ENCODE results near the gene CSPG4.
A peak's percentile ranks its signal among the peaks of the same experiment; 100 is the strongest.
"Not testable (repeated sequence)": the region's sequence is repeated elsewhere in the genome, so short reads cannot be mapped to it uniquely, and the experiment has no call there.

The CSPG4 gene

DNA sequence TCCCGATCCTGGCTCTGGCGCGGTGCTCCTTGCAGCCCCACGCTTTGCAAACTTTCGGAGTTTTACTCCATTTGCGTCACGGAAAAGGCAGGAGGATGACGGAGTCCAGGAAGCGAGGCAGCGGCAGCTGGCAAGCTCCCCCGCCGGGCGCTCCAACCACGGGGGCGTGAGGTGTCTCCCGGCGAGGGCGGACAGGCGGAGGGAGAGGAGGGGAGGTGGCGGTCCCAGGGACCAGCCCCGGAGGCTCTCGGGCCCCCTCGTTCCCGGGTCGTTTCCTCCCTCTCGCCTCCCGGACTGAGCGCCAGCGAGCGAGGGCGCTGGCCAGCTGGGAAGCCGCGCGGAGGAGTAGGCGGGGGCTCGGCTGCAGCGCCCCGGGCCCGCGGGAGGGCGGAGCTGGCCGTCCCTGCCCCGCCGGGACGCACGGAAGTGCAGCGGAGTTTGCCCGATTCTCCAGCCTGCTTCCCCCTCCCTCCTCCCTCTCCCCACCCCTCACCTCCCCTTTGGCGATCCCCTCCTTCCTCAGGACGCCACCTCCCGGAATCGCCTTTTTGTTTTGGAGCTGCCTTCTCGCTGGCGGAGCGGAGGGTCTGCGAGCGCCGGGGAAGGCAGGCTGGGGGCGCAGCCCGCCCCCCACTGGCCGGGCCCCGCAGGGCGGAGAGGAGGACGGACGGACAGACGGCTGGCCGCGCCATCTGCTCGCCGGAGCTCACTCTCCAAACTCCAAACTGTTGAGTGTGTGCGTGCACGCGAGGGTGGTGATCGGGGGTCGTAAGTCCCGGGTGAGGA is 65.1 kb downstream of the CSPG4 start, which contains the start of gene SNX33:
Gene SNX33, plus strand, starts transcription at position 543 of the 786 bp plus-strand sequence. CDS start 1,191 bp downstream, outside the sequence.
- no peaks in the 10 kb centered on the region for H3K36me3 Mint-ChIP-seq
- peaks cover 25% of the 10 kb centered on the region for H3K4me1 Mint-ChIP-seq
- CTCF ChIA-PET = interaction anchor here (0.6 to 2.5 kb wide), 7 partner anchors 10 to 280 kb away, joined by 3 to 15 read pairs (median 4); partner anchors contain the start of gene MAN2C1
- no peaks in the 10 kb centered on the region for H3K9me3 Mint-ChIP-seq
- peaks cover 61% of the 10 kb centered on the region for H3K27me3 Mint-ChIP-seq
- peak within 1 kb of the TSS; percentile 84 for H3K4me3 Mint-ChIP-seq
- peak; percentile 71 for DNase-seq
- H3K27ac Mint-ChIP-seq = peak within 1 kb of the TSS; percentile 64

DNA sequence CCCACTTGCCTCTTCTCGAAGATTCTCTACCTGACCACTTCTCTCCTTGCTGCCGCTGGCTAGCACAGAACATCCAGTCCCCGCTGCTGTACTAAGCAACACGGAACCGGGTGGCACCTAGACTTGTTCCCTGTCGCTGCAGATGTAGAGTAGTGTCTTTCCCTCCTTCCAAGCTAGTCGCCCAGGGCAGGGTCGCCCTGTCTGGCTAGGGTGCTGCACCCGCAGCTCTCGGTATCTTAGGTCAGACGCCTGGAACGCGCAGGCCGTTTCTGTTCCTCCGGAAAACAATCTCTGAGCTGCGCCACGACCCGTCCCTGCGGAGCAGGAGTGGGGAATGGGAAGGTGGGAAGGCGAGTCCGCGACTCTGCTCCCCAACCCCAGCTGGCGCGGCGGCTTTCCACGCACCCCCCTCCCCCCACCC is 65.7 kb downstream of the CSPG4 start:
- H3K27ac Mint-ChIP-seq = no peak overlapping the region
- H3K27me3 Mint-ChIP-seq = peaks cover 61% of the 10 kb centered on the region
- H3K4me3 Mint-ChIP-seq = peak overlapping the region; percentile 84
- no peak for DNase-seq
- no peaks in the 10 kb centered on the region for H3K9me3 Mint-ChIP-seq
- no peaks in the 10 kb centered on the region for H3K36me3 Mint-ChIP-seq
- peaks cover 27% of the 10 kb centered on the region for H3K4me1 Mint-ChIP-seq
- CTCF ChIA-PET = interaction anchor here (0.6 to 2.5 kb wide), 8 partner anchors 9 to 279 kb away, joined by 3 to 15 read pairs (median 4); partner anchors contain the start of gene MAN2C1

DNA sequence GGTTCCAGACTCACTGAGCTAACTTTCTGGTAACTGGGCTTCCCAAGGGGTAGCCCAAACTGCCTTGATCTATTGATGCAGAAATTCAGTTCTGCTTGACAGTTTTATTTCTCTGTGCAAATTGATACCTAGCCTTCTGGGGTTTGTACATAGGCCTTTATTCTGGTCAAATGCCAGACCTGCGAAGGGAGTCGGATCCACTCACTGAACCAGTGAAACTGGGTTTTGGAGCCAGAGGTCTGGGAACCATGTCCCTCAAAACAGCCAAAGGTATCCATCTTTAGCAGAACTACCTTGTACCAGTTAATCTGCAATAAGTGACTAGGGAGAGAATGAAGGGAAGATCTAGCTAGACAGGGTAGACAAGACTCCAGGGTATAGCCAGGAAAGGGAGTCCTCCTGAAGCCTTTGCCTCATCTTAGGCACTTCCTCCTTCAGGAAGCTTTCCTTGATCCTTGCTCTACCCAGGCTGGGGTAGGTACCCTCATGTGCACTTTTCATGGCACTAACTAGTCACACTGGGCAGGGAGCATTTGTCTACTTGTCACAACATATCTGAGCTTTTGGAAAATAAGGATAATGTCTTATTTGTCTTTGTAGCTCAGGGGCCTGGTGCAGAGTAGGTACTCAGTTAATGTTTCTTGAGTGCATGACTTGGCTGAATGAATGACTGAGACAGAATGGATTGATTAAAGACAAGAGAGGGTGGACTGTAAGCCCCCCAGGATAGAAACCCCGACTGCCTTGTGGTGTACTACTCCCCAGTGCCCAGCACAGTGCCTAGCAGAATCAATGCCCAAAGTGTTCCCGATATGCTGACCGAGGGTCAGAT is 66.3 kb downstream of the CSPG4 start:
- no peak overlapping the region for H3K27ac Mint-ChIP-seq
- peak overlapping the region; percentile 84 for H3K4me3 Mint-ChIP-seq
- no peaks in the 10 kb centered on the region for H3K36me3 Mint-ChIP-seq
- no peaks in the 10 kb centered on the region for H3K9me3 Mint-ChIP-seq
- peaks cover 21% of the 10 kb centered on the region for H3K4me1 Mint-ChIP-seq
- H3K27me3 Mint-ChIP-seq = peaks cover 61% of the 10 kb centered on the region
- CTCF ChIA-PET = interaction anchor here (0.7 to 2.5 kb wide), 5 partner anchors 40 to 279 kb away, joined by 3 to 15 read pairs (median 7); partner anchors contain the start of gene MAN2C1
- no peak for DNase-seq

DNA sequence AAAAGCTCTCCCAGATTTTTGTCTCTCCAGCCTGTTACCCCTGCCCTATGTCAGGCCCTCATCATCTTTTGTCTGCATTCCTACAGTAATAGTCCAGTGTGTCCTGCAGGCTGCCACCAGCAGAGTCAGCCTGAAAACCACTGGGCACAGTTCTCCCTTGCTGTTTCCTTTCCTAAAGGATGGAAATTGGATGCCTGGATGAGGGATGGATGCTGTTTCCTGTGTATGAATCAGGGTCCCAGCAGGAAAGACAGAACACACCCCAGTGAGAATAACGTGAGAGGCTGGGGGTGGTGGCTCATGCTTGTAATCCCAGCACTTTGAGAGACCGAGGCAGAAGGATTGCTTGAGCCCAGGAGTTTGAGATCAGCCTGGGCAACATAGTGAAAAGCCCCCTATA is 68.3 kb downstream of the CSPG4 start:
- DNase-seq = no peak
- H3K27ac Mint-ChIP-seq = peak overlapping the region; percentile 66
- H3K4me1 Mint-ChIP-seq = peaks cover 23% of the 10 kb centered on the region
- no peaks in the 10 kb centered on the region for H3K9me3 Mint-ChIP-seq
- CTCF ChIA-PET = interaction anchor here (1.2 to 1.5 kb wide), 2 partner anchors 46 to 135 kb away, joined by 3 to 4 read pairs; no protein-coding TSS in a partner anchor
- H3K36me3 Mint-ChIP-seq = peaks cover 3% of the 10 kb centered on the region
- peaks cover 55% of the 10 kb centered on the region for H3K27me3 Mint-ChIP-seq
- no peak overlapping the region for H3K4me3 Mint-ChIP-seq

DNA sequence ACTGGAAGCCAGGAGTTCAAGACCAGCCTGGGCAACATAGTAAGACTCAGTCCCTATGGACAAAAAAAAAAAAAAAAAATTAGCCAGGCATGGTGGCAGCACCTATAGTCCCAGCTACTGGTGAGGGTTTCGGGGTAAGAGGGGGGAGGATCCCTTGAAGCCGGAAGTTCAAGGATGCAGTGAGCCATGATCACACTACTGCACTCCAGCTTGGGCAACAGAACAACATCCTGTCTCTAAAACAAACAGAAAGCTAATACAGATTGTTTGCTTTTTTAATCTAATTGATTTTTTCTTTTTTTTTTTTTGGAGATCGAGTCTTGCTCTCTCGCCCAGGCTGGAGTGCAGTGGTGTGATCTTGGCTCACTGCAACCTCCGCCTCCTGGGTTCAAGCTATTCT is 71.0 kb downstream of the CSPG4 start:
- DNase-seq = no peak
- H3K4me1 Mint-ChIP-seq = peaks cover 44% of the 10 kb centered on the region
- H3K27ac Mint-ChIP-seq = no peak overlapping the region
- peaks cover 25% of the 10 kb centered on the region for H3K36me3 Mint-ChIP-seq
- H3K9me3 Mint-ChIP-seq = no peaks in the 10 kb centered on the region
- H3K4me3 Mint-ChIP-seq = no peak overlapping the region
- CTCF ChIA-PET = interaction anchor here (0.7 to 6.2 kb wide), 11 partner anchors 10 to 276 kb away, joined by 3 to 61 read pairs (median 5); partner anchors contain the start of genes MAN2C1 and PTPN9
- H3K27me3 Mint-ChIP-seq = peaks cover 28% of the 10 kb centered on the region

DNA sequence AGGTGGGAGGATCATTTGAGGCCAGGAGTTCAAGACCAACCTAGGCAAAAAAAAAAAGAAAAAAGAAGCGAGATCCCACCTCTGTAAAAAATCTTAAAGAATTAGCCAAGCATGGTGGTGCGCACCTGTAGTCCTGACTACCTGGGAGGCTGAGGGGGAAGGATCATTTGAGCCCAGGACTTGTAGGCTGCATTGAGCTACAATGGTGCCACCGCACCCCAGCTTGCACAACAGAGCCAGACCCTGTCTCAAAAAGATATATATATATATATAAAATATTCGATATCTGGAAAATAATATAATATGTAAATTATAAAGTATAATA is 71.5 kb downstream of the CSPG4 start:
- Mint-ChIP-seq H3K27me3 (peaks cover 24% of the 10 kb centered on the region), H3K9me3 (no peaks in the 10 kb centered on the region), H3K4me1 (peaks cover 42% of the 10 kb centered on the region), H3K36me3 (peaks cover 25% of the 10 kb centered on the region), H3K27ac (peak overlapping the region; percentile 96), H3K4me3 (peak overlapping the region; percentile 96)
- CTCF ChIA-PET = interaction anchor here (1.0 to 6.2 kb wide), 12 partner anchors 9 to 292 kb away, joined by 3 to 61 read pairs (median 4); partner anchors contain the start of gene MAN2C1
- DNase-seq = no peak

DNA sequence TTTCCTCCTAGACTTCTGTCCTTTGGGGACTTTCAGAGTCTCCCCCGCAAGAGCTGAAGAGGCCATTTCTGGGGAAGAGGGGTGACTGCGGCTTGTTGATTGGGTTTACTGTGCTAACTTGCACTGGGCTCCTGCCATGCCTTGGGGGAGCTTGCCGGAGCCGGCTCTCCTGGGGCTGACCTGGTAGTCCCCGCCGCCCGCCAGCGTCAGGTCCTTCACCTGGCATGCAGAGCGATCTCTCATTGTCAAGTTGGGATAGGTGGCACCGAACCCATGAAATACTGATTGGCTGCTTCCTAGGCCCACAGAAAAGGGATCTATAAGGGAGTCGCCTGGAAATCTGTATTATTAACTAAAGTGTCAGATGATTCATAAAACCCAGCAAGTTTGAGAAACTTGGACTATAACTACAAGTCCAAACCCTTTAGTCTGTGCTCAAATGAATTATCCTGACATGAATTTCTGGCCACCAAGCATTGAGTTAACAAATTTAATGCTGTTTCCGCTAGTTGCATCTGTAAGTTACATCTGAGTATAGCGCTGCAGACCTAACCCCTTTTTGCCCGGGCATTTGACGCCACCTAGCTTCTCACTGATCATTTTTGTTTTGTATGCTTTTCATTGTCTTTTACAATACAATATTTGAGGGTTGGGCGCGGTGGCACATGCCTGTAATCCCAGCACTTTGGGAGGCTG is 72.0 kb downstream of the CSPG4 start:
- Mint-ChIP-seq H3K27ac (peak overlapping the region; percentile 96), H3K9me3 (no peaks in the 10 kb centered on the region), H3K4me1 (peaks cover 46% of the 10 kb centered on the region), H3K27me3 (peaks cover 19% of the 10 kb centered on the region), H3K4me3 (peak overlapping the region; percentile 96), H3K36me3 (peaks cover 25% of the 10 kb centered on the region)
- peak; percentile 77 for DNase-seq
- CTCF ChIA-PET = interaction anchor here (0.6 to 6.2 kb wide), 17 partner anchors 9 to 292 kb away, joined by 3 to 61 read pairs (median 5); partner anchors contain the start of genes MAN2C1, PTPN9 and SNUPN

DNA sequence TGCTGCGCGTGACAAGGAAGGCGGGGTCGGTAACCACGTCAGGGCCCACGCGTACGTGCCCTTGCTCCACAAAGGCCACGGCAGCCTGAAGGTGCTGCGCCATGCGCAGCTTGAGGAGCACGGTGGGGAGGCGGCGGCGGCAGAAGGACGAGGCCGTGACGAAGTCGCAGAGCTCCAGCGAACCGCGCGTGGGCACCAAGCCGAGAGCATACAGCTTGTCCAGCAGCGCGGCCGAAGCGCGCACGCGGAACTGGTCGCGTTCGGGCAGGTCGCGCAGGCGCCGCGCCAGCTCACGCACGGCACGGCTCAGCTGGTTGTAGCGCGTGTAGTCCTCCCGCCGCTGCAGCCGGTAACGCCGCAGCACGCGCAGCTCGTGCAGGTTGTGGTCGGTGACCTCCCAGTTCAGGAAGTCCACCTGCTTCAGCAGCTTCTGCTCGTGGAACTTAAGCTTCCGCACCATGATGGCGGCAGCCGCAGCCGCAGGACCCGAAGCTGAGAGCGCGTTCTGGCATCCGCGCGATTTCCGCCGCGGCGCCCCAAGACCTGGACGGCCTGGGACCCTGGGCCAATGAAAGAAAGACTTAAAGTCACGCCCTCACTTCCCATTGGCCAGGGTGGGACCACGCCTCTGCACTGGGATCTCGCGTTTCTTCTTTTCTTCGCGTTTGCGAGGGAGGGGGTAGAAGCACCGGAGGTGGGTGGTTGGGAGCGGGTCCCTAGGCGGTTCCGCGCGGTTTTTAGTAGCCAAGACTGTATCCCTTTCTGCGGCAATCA is 72.8 kb downstream of the CSPG4 start, which contains the start of gene IMP3:
Gene IMP3, minus strand, starts transcription at position 516 of the 774 bp plus-strand sequence. Its CDS starts 56 bp downstream, at position 460.
- Mint-ChIP-seq H3K36me3 (peaks cover 25% of the 10 kb centered on the region), H3K9me3 (no peaks in the 10 kb centered on the region), H3K4me3 (peak within 1 kb of the TSS; percentile 96), H3K27me3 (peaks cover 12% of the 10 kb centered on the region), H3K4me1 (peaks cover 46% of the 10 kb centered on the region), H3K27ac (peak within 1 kb of the TSS; percentile 96)
- CTCF ChIA-PET = interaction anchor here (0.6 to 6.2 kb wide), 14 partner anchors 10 to 271 kb away, joined by 3 to 61 read pairs (median 6); partner anchors contain the start of genes MAN2C1, PTPN9 and SNUPN
- peak; percentile 97 for DNase-seq

DNA sequence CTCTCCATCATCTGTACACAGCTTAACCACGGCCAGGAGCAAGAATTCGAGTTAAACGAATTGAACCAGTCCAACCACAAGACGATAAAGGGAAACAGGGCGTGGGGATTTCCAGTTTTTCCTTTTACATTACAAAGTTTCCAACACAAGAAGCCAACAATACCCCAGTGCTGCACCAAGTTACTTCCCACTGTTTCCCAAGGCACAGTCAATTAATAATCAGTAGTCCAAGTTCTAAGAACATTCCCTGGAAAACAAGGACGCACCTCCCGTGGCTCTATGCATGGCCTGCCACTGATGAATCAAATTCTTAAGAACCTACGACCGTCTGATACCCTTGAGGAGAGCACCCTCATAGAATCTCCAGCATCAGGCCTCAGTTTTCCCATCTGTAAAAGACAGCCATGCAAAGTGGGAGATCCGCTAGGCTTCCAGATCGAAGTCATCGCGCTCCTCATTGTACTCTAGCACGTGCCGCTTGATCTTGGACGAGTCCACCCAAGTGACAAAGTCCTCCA is 73.4 kb downstream of the CSPG4 start:
- peaks cover 46% of the 10 kb centered on the region for H3K4me1 Mint-ChIP-seq
- H3K27ac Mint-ChIP-seq = peak overlapping the region; percentile 96
- CTCF ChIA-PET = interaction anchor here (1.0 to 6.2 kb wide), 8 partner anchors 12 to 270 kb away, joined by 3 to 61 read pairs (median 16); partner anchors contain the start of genes MAN2C1, PTPN9 and SNUPN
- H3K36me3 Mint-ChIP-seq = peaks cover 25% of the 10 kb centered on the region
- H3K9me3 Mint-ChIP-seq = no peaks in the 10 kb centered on the region
- H3K27me3 Mint-ChIP-seq = peaks cover 6% of the 10 kb centered on the region
- no peak for DNase-seq
- peak overlapping the region; percentile 96 for H3K4me3 Mint-ChIP-seq

DNA sequence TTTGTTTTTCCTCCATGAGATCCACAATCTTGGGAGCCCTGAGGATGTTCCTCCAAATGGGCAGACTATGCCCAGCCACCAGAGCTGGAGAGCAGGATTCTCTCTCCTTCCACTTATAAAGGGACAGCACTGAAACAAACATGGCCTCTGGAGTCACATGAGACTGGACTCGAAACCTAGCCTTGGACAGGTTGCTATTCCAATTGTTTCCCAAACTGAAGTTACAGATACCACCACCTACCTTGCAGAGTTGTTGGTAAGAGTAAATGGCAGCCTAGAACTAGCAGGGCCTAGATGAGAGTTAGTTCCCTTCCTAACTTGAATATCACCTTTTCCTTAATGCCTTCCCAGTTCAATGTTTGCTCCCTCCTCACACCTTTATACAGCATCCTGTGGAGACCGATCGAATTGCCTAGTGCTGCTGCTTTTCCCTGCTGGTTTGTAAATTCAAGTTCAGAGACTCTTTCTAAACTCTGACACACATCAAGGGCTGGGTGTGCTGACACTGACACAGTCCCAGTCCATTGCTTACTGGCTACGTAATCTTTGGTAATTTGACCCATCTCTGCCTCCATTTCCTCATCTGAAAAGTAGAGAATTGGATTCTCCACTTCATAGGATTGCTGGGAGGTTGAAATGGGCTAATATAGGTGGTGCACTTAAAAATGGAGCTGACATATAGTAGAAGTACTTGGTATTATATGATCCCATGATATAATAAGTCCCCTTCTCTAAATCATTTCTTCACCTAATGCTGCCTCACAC is 75.2 kb downstream of the CSPG4 start:
- Mint-ChIP-seq H3K27me3 (no peaks in the 10 kb centered on the region), H3K9me3 (no peaks in the 10 kb centered on the region), H3K4me1 (peaks cover 46% of the 10 kb centered on the region), H3K27ac (peak overlapping the region; percentile 15), H3K36me3 (peaks cover 25% of the 10 kb centered on the region), H3K4me3 (peak overlapping the region; percentile 96)
- CTCF ChIA-PET = interaction anchor here (1.0 to 6.2 kb wide), 6 partner anchors 10 to 268 kb away, joined by 4 to 61 read pairs (median 15); partner anchors contain the start of genes MAN2C1, PTPN9, SNUPN and SNX33
- DNase-seq = no peak

DNA sequence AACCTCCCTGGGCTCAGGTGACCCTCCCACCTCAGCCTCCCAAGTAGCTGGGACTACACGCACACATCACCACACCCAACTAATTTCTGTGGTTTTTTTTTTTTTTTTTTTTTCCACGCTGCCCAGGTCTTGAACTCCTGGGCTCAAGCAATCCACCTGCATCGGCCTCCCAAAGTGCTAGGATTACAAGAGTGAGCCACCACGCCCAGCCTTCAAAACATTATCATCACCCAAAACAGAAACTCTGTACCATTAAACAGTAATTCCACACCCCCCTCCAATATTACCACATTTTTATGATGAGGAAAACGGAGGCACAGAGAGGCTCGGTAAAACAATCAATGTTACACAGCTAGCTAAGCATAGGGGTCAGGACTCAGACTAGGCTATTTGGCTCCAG is 76.6 kb downstream of the CSPG4 start:
- H3K27me3 Mint-ChIP-seq = no peaks in the 10 kb centered on the region
- peaks cover 40% of the 10 kb centered on the region for H3K4me1 Mint-ChIP-seq
- CTCF ChIA-PET = interaction anchor here (0.8 to 0.9 kb wide), 2 partner anchors 38 to 127 kb away, joined by 3 to 4 read pairs; no protein-coding TSS in a partner anchor
- peak overlapping the region; percentile 14 for H3K27ac Mint-ChIP-seq
- peaks cover 25% of the 10 kb centered on the region for H3K36me3 Mint-ChIP-seq
- no peaks in the 10 kb centered on the region for H3K9me3 Mint-ChIP-seq
- H3K4me3 Mint-ChIP-seq = no peak overlapping the region
- DNase-seq = no peak

DNA sequence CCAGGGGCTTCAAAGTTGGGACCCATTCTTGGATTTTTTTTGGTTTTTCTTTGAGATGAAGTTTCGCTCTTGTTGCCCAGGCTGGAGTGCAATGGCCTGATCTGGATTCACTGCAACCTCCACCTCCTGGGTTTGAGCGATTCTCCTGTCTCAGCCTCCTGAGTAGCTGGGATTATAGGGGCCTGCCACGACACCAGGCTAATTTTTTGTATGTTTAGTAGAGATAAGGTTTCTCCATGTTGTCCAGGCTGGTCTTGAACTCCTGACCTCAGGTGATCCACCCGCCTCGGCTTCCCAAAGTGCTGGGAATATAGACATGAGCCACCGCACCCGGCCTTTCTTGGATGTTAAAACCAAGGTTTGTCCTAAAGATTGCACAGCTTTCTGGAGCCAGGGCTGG is 78.7 kb downstream of the CSPG4 start:
- H3K9me3 Mint-ChIP-seq, H3K27me3 Mint-ChIP-seq, H3K4me3 Mint-ChIP-seq, H3K27ac Mint-ChIP-seq, DNase-seq, CTCF ChIA-PET: not testable (repeated sequence)
- Mint-ChIP-seq H3K4me1 (peaks cover 33% of the 10 kb centered on the region), H3K36me3 (peaks cover 18% of the 10 kb centered on the region)

Measured in activated naive CD4-positive, alpha-beta T cell treated with anti-CD3 and anti-CD28 coated beads, Interleukin-2, amount 10 ng/mL, durations not matched to agents 7 days and 5 days (primary cell).